ENCODE data around the gene RGP1. TPM values are rescaled to one million over a fixed set of nuclear protein-coding genes. Genes with fewer than 3 reads are reported as not detected.

The RGP1 gene
- total RNA-seq, 1 donor from 2014 or later: 34.9 TPM

GRCh38 chr9:35745569-35745968 lies 3.5 kb upstream of the RGP1 start:
- no peak overlapping the region for H3K27ac Mint-ChIP-seq (ENCODE audit: unreplicated experiment)
- no peaks in the 10 kb centered on the region for H3K27me3 Mint-ChIP-seq (ENCODE audit: low read depth)
- H3K36me3 Mint-ChIP-seq (ENCODE audit: low read depth): peaks cover 18% of the 10 kb centered on the region
- DNase-seq (ENCODE audit: low read depth, low spot score): no peak
- peaks cover 37% of the 10 kb centered on the region for H3K4me1 Mint-ChIP-seq
- no peaks in the 10 kb centered on the region for H3K9me3 Mint-ChIP-seq
- H3K4me3 Mint-ChIP-seq: peak overlapping the region; percentile 88
- TF ChIP-seq, protein P1, sequence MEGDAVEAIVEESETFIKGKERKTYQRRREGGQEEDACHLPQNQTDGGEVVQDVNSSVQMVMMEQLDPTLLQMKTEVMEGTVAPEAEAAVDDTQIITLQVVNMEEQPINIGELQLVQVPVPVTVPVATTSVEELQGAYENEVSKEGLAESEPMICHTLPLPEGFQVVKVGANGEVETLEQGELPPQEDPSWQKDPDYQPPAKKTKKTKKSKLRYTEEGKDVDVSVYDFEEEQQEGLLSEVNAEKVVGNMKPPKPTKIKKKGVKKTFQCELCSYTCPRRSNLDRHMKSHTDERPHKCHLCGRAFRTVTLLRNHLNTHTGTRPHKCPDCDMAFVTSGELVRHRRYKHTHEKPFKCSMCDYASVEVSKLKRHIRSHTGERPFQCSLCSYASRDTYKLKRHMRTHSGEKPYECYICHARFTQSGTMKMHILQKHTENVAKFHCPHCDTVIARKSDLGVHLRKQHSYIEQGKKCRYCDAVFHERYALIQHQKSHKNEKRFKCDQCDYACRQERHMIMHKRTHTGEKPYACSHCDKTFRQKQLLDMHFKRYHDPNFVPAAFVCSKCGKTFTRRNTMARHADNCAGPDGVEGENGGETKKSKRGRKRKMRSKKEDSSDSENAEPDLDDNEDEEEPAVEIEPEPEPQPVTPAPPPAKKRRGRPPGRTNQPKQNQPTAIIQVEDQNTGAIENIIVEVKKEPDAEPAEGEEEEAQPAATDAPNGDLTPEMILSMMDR (conservative IDR thresholded peaks at IDR 0.05): no peak

DNA sequence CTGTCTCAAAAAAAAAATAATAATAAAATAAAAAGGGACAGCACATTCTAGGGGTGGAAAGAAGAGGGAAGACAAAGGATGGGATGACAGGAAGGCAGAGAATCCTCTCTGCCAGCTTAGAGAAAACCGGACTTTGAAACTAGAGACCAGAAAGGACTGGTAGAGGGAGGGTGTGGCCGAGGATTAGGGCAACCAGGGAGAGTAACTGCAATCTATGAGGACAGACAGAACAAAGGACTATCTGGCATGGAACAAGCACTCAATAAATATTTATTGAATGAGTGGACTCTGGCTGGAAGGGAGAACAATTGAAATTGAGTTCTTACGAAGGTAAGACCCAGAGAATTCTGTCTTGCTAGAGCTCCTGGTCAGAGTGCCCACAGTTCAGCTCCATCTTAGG lies 2.5 kb upstream of the RGP1 start:
- Mint-ChIP-seq H3K36me3 (ENCODE audit: low read depth) (peaks cover 18% of the 10 kb centered on the region), H3K27me3 (ENCODE audit: low read depth) (no peaks in the 10 kb centered on the region), H3K27ac (ENCODE audit: unreplicated experiment) (peak overlapping the region; percentile 76), H3K9me3 (no peaks in the 10 kb centered on the region), H3K4me3 (peak overlapping the region; percentile 95), H3K4me1 (peaks cover 37% of the 10 kb centered on the region)
- TF ChIP-seq, protein P1 (conservative IDR thresholded peaks at IDR 0.05): no peak
- DNase-seq (ENCODE audit: low read depth, low spot score): no peak

DNA sequence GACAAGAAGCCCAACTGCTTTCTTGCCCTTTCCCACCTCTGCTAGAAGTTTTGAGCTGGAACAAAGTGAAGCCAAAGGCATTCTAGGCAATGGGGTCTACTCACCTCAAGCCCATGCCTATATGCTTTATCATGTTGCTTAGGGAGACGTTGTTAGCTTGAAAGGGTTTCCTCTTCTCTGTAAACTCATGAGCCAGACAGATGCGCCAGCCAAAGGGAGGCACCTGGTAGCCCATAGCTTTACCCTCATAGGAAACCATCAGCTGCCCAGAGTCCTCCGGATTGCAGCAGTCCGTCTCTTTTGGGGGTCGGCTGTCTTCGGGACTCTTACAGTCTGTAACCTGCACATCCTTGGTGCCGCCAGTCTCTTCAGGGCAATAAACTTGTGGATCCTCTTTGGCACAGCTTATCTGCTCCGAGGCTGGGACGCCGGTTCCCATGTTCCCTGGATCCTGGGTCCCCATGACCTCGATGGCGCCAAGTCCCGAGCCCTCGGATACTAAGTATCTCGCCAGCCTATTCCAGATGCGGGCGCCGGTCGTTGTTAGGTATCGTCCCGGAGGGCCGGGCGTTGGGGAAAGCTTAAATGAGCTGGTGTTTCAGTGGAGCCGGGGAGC lies 737 bp upstream of the RGP1 start:
- TF ChIP-seq, protein P1 (conservative IDR thresholded peaks at IDR 0.05): no peak
- peak overlapping the region; percentile 95 for H3K4me3 Mint-ChIP-seq

DNA sequence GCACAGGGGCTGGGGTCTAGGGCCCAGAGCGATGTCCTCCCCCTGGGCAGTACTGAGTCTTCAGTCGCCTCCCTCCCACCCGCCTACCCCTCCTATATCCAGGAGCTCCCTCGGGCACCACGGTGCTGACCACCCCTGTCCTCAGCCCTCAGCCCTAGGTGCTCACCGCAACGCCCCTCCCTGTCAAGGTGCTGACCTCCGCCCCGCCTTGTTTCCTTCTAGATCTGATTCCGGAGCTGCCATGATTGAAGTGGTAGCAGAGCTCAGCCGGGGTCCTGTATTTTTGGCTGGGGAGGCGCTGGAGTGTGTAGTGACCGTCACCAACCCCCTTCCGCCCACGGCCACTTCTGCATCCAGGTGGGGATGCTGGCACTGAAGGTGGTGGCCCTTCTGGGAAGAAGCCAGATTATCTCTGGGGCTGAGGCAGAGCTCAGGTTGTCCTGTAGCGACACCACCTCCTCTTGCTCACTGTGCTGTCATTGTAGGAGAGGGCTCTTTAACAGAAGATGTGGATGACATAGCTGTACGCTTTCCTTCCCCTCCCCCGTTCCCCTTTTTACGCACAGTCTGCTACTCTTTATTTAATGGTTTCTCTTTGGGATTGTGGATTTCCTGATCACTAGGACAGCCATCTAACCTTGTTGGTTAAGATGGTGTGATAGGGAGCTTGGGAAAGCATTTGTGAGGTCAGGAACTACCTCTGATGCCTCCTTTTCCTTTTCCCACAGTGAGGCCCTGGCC lies 598 bp downstream of the RGP1 start:
- H3K4me3 Mint-ChIP-seq: peak overlapping the region; percentile 95
- no peaks in the 10 kb centered on the region for H3K27me3 Mint-ChIP-seq (ENCODE audit: low read depth)
- H3K36me3 Mint-ChIP-seq (ENCODE audit: low read depth): peaks cover 11% of the 10 kb centered on the region
- H3K4me1 Mint-ChIP-seq: peaks cover 37% of the 10 kb centered on the region
- no peak overlapping the region for H3K27ac Mint-ChIP-seq (ENCODE audit: unreplicated experiment)
- no peaks in the 10 kb centered on the region for H3K9me3 Mint-ChIP-seq
- TF ChIP-seq, protein P1 (conservative IDR thresholded peaks at IDR 0.05): no peak
- no peak for DNase-seq (ENCODE audit: low read depth, low spot score)

More for the DNA sequence above, 737 bp upstream of the RGP1 start:
- Mint-ChIP-seq H3K27me3 (ENCODE audit: low read depth) (no peaks in the 10 kb centered on the region), H3K36me3 (ENCODE audit: low read depth) (peaks cover 11% of the 10 kb centered on the region), H3K4me1 (peaks cover 37% of the 10 kb centered on the region), H3K9me3 (no peaks in the 10 kb centered on the region), H3K27ac (ENCODE audit: unreplicated experiment) (peak overlapping the region; percentile 78)
- DNase-seq (ENCODE audit: low read depth, low spot score): no peak

GRCh38 chr9:35750256-35750531 lies 1.1 kb downstream of the RGP1 start:
- peaks cover 11% of the 10 kb centered on the region for H3K36me3 Mint-ChIP-seq (ENCODE audit: low read depth)
- H3K27me3 Mint-ChIP-seq (ENCODE audit: low read depth): no peaks in the 10 kb centered on the region
- H3K27ac Mint-ChIP-seq (ENCODE audit: unreplicated experiment): no peak overlapping the region
- peak overlapping the region; percentile 95 for H3K4me3 Mint-ChIP-seq
- H3K9me3 Mint-ChIP-seq: no peaks in the 10 kb centered on the region
- TF ChIP-seq, protein P1 (conservative IDR thresholded peaks at IDR 0.05): no peak
- no peak for DNase-seq (ENCODE audit: low read depth, low spot score)
- peaks cover 37% of the 10 kb centered on the region for H3K4me1 Mint-ChIP-seq
